Measurements from ENCODE around the gene OXSR1.

DNA sequence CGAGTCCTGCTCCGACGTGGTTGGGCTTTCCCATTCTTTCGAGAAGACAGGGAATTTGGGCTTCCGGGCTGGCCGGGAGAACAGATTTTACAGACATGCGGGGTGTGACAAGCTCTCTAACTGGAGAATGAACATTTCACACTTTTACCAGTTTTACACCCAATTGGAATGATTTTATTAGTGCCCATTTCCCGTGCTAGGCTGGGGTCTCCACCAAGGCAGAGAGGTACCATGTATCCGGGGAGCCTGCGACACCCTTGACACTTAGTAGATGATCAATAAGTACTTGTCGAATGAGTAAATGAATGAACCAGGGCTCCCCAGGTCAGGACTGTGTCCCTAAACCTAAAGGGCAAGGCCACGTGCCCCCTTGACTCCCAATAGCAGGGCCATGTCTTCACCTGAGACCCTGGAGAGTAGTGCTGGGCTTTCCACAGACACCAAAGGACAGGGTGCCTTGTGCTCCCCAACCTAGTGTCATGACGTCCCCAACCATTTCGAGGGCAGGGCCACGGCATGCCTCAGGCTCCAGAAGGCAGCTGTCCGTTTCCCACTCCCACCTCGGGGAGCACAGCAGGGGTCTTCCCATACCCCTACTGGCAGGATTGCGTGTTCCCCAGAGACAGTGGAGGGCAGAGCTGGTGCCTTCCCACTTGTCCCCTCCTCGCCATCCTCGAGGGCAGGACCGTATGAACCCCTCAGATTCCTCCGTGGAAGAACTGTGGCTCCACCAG, 27.6 kb upstream of the OXSR1 start:
- TF ChIP-seq, protein P1, sequence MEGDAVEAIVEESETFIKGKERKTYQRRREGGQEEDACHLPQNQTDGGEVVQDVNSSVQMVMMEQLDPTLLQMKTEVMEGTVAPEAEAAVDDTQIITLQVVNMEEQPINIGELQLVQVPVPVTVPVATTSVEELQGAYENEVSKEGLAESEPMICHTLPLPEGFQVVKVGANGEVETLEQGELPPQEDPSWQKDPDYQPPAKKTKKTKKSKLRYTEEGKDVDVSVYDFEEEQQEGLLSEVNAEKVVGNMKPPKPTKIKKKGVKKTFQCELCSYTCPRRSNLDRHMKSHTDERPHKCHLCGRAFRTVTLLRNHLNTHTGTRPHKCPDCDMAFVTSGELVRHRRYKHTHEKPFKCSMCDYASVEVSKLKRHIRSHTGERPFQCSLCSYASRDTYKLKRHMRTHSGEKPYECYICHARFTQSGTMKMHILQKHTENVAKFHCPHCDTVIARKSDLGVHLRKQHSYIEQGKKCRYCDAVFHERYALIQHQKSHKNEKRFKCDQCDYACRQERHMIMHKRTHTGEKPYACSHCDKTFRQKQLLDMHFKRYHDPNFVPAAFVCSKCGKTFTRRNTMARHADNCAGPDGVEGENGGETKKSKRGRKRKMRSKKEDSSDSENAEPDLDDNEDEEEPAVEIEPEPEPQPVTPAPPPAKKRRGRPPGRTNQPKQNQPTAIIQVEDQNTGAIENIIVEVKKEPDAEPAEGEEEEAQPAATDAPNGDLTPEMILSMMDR (IDR thresholded peaks at IDR 0.05): peak in 1 of 7 experiments; percentile 2
- TF ChIP-seq POLR2A (IDR thresholded peaks at IDR 0.05): no peak

Data from body of pancreas (tissue), 4 donors.